Astrocyte (in vitro differentiated cells and primary cell): ENCODE data around the gene PTPRK. TPM values are rescaled to one million over a fixed set of nuclear protein-coding genes. Genes with fewer than 3 reads are reported as not detected.

Experiments used
- DNase-seq: peaks from one replicate; pipeline ENCODE4 v3.0.0-alpha.2; 2010; ENCODE audit warnings: low read depth
- FAIRE-seq: peaks from 2 replicates; lab custom pipeline; 2011; peaks lifted over from hg19 to GRCh38; lab: Jason Lieb, UNC
- H2AFZ ChIP-seq: 2 replicates; pipeline ENCODE4 v1.6.0; 2012; ENCODE audit warnings: low read depth, low read length, inconsistent platforms
- H3K27ac ChIP-seq: 2 replicates; pipeline ENCODE4 v1.5.1; 2011; ENCODE audit warnings: low read depth, low read length, inconsistent platforms
- H3K27me3 ChIP-seq: 2 replicates; pipeline ENCODE4 v1.6.0; 2011; ENCODE audit warnings: low read length, inconsistent platforms; ENCODE audit not compliant: insufficient read depth
- H3K36me3 ChIP-seq: 2 replicates; pipeline ENCODE4 v1.5.1; 2011; ENCODE audit warnings: low read length, inconsistent platforms; ENCODE audit not compliant: insufficient read depth
- H3K4me1 ChIP-seq: 2 replicates; pipeline ENCODE4 v1.5.1; 2011; ENCODE audit warnings: low read length, inconsistent platforms; ENCODE audit not compliant: insufficient read depth
- H3K4me2 ChIP-seq: 2 replicates; pipeline ENCODE4 v1.6.0; 2012; ENCODE audit warnings: low read length, inconsistent platforms
- H3K4me3 ChIP-seq: 2 replicates; pipeline ENCODE4 v1.5.1; 2011; ENCODE audit warnings: low read depth, mild to moderate bottlenecking, low read length, inconsistent platforms; ENCODE audit not compliant: insufficient read depth
- H3K79me2 ChIP-seq: 2 replicates; pipeline ENCODE4 v1.6.0; 2012; ENCODE audit warnings: mild to moderate bottlenecking, low read length, inconsistent platforms; ENCODE audit not compliant: insufficient read depth
- H3K9ac ChIP-seq: 2 replicates; pipeline ENCODE4 v1.6.0; 2012; ENCODE audit warnings: mild to moderate bottlenecking, low read length, inconsistent platforms
- H3K9me3 ChIP-seq: 2 replicates; pipeline ENCODE4 v1.5.1; 2012; ENCODE audit warnings: low read depth, mild to moderate bottlenecking, low read length, inconsistent platforms; ENCODE audit not compliant: insufficient read depth
- H4K20me1 ChIP-seq: 2 replicates; pipeline ENCODE4 v1.6.0; 2012; ENCODE audit warnings: low read length, inconsistent platforms; ENCODE audit not compliant: insufficient read depth
- H3K27ac Mint-ChIP-seq: one replicate; pipeline ENCODE4 v1.8.0; 2021; ENCODE audit warnings: mild to moderate bottlenecking, mixed read lengths; ENCODE audit not compliant: unreplicated experiment
- H3K27me3 Mint-ChIP-seq: one replicate; pipeline ENCODE4 v1.8.0; 2021; ENCODE audit warnings: low read depth, mixed read lengths; ENCODE audit not compliant: unreplicated experiment
- H3K36me3 Mint-ChIP-seq: one replicate; pipeline ENCODE4 v1.8.0; 2021; ENCODE audit warnings: low read depth, mixed read lengths; ENCODE audit not compliant: unreplicated experiment
- H3K4me1 Mint-ChIP-seq: one replicate; pipeline ENCODE4 v1.8.0; 2021; ENCODE audit warnings: low read depth, mixed read lengths; ENCODE audit not compliant: unreplicated experiment
- H3K4me3 Mint-ChIP-seq: one replicate; pipeline ENCODE4 v1.8.0; 2021; ENCODE audit warnings: mild to moderate bottlenecking, moderate library complexity, mixed read lengths; ENCODE audit not compliant: unreplicated experiment
- H3K9me3 Mint-ChIP-seq: one replicate; pipeline ENCODE4 v1.8.0; 2021; ENCODE audit warnings: mild to moderate bottlenecking, mixed read lengths; ENCODE audit not compliant: unreplicated experiment
- EZH2 ChIP-seq: IDR thresholded peaks from 2 replicates; pipeline ENCODE4 v1.6.1; 2012; ENCODE audit warnings: mild to moderate bottlenecking, low read length, inconsistent platforms; ENCODE audit not compliant: insufficient read depth
- total RNA-seq: library from RNA; stranded (reverse); gene quantifications from 2 replicates; pipeline ENCODE4 v1.2.1, GENCODE V29; 2021
- TF ChIP-seq, protein P1 (sequence below): IDR thresholded peaks from 2 replicates; pipeline ENCODE4 v1.5.1; 2011; ENCODE audit warnings: low read depth, mild to moderate bottlenecking, inconsistent platforms, low read length, moderate library complexity; ENCODE audit not compliant: insufficient read depth

Gene PTPRK
- total RNA-seq, 1 donor from 2014 or later, result 159 TPM

DNA sequence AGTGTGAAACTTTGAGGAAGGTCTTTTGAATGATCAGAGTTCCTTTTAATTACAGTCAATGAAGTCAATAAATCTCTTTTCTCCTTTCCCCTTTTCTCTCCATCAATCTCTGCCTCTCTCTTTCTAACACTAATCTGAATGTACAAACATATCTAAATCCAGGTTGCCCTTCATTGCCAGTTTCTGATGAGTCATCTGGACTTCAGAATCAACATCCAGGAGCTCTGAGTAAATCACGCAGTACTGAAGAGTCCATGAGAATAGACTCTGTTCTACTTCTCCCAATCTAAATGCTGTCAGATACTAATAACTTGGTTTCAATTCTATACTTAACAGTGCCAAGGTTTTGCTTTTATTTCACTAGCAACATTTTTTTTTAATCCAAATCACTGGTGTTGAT lies 380.9 kb downstream of the PTPRK start:
- H3K4me1 ChIP-seq, result no peaks in the 10 kb centered on the region
- H3K4me2 ChIP-seq, result no peak overlapping the region
- no peaks in the 10 kb centered on the region for H3K9me3 ChIP-seq
- H3K9ac ChIP-seq, result no peak overlapping the region
- no peak overlapping the region for H3K27ac Mint-ChIP-seq
- peak; percentile 63 for DNase-seq
- H3K27me3 ChIP-seq, result no peaks in the 10 kb centered on the region
- FAIRE-seq, result peak; percentile 72
- no peaks in the 10 kb centered on the region for H3K9me3 Mint-ChIP-seq
- no peaks in the 10 kb centered on the region for H3K36me3 ChIP-seq
- no peak overlapping the region for H3K4me3 Mint-ChIP-seq
- no peaks in the 10 kb centered on the region for H3K36me3 Mint-ChIP-seq
- no peak overlapping the region for H3K4me3 ChIP-seq
- peaks cover 31% of the 10 kb centered on the region for H3K4me1 Mint-ChIP-seq
- no peak overlapping the region for H3K27ac ChIP-seq
- no peaks in the 10 kb centered on the region for H3K27me3 Mint-ChIP-seq
- no peak for TF ChIP-seq EZH2
- TF ChIP-seq, protein P1, sequence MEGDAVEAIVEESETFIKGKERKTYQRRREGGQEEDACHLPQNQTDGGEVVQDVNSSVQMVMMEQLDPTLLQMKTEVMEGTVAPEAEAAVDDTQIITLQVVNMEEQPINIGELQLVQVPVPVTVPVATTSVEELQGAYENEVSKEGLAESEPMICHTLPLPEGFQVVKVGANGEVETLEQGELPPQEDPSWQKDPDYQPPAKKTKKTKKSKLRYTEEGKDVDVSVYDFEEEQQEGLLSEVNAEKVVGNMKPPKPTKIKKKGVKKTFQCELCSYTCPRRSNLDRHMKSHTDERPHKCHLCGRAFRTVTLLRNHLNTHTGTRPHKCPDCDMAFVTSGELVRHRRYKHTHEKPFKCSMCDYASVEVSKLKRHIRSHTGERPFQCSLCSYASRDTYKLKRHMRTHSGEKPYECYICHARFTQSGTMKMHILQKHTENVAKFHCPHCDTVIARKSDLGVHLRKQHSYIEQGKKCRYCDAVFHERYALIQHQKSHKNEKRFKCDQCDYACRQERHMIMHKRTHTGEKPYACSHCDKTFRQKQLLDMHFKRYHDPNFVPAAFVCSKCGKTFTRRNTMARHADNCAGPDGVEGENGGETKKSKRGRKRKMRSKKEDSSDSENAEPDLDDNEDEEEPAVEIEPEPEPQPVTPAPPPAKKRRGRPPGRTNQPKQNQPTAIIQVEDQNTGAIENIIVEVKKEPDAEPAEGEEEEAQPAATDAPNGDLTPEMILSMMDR, result no peak
- H4K20me1 ChIP-seq, result peaks cover 11% of the 10 kb centered on the region
- H2AFZ ChIP-seq, result no peak overlapping the region
- H3K79me2 ChIP-seq, result peaks cover 4% of the 10 kb centered on the region

DNA sequence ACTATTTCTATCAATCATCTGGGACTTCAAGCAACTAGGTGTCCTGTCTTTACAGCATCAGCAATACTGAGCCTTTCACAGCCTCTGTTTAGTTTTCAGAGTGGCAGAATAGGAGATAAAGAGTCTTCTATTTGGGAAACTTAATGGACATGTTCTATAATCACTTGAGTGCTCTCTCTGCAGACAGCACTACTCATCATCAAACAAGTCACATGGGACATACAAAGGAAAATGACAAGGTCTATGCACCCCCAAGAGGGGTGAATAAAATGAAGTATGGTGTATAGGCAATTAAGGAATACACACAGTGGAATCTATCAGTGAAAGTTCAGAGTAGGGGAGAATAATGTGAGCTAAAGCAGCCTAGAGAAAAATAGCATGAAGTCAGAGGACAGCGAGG lies 381.7 kb downstream of the PTPRK start:
- DNase-seq (no peak), FAIRE-seq (no peak)
- Histone ChIP-seq H3K4me1 (no peaks in the 10 kb centered on the region), H3K4me2 (no peak overlapping the region), H3K79me2 (peaks cover 4% of the 10 kb centered on the region), H3K27ac (no peak overlapping the region), H3K36me3 (no peaks in the 10 kb centered on the region), H4K20me1 (peaks cover 11% of the 10 kb centered on the region), H3K9me3 (no peaks in the 10 kb centered on the region), H3K9ac (no peak overlapping the region), H3K4me3 (no peak overlapping the region), H3K27me3 (no peaks in the 10 kb centered on the region), H2AFZ (no peak overlapping the region)
- Mint-ChIP-seq H3K4me1 (peaks cover 24% of the 10 kb centered on the region), H3K9me3 (no peaks in the 10 kb centered on the region), H3K27me3 (no peaks in the 10 kb centered on the region), H3K36me3 (no peaks in the 10 kb centered on the region), H3K27ac (no peak overlapping the region), H3K4me3 (no peak overlapping the region)
- TF ChIP-seq, protein P1, result no peak
- TF ChIP-seq EZH2, result no peak

DNA sequence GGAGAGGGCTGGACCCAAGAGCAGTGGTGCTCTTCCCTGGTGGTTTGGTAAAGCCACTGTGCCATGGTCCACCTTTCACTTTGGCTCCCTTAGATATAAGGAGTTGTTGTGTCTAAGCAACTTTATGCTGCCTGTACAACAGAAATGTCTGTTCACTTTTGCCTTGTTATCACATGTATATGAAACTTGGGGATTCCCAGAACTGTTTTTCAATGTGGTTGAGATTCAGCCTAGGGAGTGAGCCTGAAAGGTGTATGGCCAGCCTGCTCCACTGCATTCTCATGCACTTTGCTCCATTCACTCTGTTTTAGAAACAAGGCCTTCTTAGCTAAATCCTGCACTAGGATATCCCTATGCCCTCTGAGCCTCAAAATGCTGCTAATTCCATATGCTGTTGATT lies 385.1 kb downstream of the PTPRK start:
- no peak overlapping the region for H3K9ac ChIP-seq
- H3K27me3 ChIP-seq, result no peaks in the 10 kb centered on the region
- TF ChIP-seq, protein P1, result no peak
- no peak for TF ChIP-seq EZH2
- no peak overlapping the region for H3K4me3 Mint-ChIP-seq
- H3K4me1 Mint-ChIP-seq, result peaks cover 21% of the 10 kb centered on the region
- H3K4me2 ChIP-seq, result no peak overlapping the region
- H4K20me1 ChIP-seq, result peaks cover 19% of the 10 kb centered on the region
- H2AFZ ChIP-seq, result no peak overlapping the region
- DNase-seq (no peak), FAIRE-seq (no peak)
- H3K4me3 ChIP-seq, result no peak overlapping the region
- no peaks in the 10 kb centered on the region for H3K36me3 Mint-ChIP-seq
- H3K27ac Mint-ChIP-seq, result no peak overlapping the region
- peaks cover 4% of the 10 kb centered on the region for H3K79me2 ChIP-seq
- H3K27me3 Mint-ChIP-seq, result no peaks in the 10 kb centered on the region
- H3K36me3 ChIP-seq, result no peaks in the 10 kb centered on the region
- H3K27ac ChIP-seq, result no peak overlapping the region
- H3K4me1 ChIP-seq, result peaks cover 7% of the 10 kb centered on the region
- H3K9me3 ChIP-seq, result no peaks in the 10 kb centered on the region
- no peaks in the 10 kb centered on the region for H3K9me3 Mint-ChIP-seq
